CD4-positive, alpha-beta T cell treated with Interleukin-21 for 1 hour (primary cell): ENCODE data around the gene UNKL.

ENCODE experiments used
- DNase-seq: peaks from one replicate; pipeline ENCODE4 v3.0.0-alpha.2; 2020

The UNKL gene

GRCh38 chr16:1319041-1319440 lies 95.5 kb downstream of the UNKL start:
- DNase-seq: no peak

DNA sequence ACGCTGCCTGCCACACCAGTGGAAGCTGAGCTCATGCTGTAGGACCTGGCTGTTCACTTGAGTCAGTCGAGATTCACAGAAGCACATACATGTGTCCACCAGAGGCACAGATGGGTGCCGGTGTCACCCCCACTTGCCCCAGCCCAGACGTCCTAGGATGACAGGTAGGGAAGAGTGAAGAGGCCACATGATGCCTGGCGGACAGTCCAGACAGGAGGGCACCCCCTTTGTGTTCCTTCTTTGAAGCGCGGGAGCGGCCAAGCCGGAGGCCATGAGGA lies 96.3 kb downstream of the UNKL start:
- DNase-seq: no peak

DNA sequence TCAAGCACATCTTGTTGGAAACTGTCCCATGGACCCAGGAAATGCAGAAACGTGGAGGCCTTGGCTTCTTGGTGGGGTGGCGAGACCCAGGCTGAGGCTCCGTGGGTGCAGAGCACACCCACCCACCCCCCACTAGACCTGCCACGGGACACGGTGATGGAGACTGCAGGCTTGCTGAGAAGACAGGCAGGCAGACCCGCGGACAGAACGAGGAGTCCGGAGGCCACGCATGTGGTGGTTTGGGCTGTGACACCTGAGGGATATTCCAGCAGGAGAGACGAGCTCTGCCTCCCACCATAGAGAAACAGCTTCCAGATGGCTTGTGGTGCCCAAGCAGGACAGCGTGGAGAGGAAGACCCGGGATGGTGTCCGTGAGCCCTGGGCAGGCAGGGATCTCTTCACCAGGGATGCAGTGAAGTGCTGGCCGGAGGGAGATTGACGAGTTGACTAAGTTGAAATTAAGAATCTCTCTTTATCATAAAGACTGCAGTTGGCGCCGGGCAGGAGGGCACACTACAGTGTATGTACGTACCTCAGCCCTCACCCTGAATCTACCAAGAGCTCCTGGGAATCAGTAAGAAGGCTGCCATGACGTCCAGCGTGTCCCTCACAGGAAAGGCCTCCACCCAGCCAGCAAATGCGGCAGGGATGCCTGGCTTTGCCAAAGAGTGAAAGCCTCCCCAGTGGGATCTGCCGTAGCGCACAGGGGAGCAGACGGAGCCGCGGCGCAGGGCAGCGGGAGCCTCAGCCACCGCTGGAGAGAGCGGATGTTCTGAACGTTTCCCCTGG lies 96.8 kb downstream of the UNKL start:
- no peak for DNase-seq

GRCh38 chr16:1316033-1316405 lies 98.5 kb downstream of the UNKL start:
- DNase-seq: no peak

DNA sequence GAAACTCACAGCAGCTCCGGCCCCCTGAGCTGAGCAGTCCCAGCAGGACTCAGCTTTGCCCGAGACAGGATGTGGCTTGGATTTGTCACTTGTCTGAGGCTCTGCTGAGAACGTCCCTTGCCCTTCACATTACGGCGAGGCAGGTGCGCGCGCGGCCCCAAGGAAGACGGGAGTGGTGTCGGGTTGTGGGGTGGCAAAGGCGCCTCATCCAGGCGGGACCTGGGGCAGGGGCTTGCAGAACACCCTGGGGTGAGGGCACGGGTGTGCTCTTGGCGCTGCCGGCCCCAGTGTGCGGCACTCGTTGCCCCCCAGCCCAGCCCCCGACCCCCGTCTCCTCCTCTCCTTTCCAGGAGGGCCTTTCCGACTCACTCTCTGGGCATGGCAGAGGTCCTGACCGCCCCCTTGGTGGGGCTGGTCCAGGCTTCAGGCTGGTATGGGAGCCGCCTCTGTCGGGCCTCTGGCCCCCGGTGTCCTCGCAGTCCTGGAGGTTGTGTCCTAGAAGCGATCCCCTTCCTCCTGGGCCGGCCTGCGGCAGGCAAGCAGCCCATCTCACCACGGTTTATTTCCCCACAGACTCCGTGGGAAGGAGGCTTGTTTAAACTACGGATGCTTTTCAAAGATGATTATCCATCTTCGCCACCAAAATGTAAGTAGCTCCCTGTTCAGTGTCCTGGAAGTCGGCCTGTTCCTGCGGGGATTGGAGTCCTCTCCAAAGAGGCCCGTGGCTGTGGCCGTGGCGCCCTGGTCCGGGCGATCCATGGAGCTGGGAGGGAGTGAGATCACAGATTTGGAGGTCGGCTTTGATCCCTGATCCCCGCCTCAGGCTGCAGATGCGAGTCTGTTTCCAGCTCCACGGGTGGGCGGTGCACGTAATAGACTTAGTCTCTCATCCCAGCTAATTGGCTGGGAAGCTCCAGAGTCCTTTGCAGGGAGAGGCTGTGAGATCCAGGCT lies 99.1 kb downstream of the UNKL start:
- DNase-seq: no peak

DNA sequence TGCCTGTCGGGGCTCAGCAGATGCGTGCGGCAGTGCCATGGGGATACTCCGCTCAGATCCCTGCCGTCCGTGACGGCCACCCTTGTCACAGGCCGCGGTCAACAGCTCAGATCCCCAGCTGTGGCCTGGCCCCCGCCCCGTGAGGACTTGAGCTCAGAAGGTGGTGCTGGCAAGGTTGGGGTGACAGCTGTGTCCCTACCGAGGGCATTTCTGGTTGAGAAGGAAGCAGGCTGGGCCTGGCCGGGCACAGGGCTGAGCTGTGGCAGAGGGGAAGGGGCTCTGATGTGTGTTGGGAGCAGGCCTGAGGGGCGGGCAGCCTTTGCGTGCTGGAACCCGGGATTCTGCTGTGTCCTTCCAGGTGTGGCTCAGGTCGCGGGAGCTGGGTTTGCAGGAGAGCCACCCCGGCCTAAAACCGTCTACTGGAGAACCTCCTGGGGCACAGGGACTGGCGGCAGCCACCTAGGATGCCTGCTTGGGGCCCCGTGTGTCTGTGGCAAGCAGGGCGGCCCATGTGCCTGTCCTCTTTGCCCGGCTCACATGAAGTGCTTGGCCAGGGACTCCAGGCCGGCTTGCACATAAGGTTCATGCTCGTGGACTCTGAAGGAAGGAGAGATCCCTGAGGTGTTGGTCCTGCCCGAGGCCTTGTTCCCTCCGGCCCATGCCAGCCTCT lies 100.0 kb downstream of the UNKL start:
- DNase-seq: no peak

DNA sequence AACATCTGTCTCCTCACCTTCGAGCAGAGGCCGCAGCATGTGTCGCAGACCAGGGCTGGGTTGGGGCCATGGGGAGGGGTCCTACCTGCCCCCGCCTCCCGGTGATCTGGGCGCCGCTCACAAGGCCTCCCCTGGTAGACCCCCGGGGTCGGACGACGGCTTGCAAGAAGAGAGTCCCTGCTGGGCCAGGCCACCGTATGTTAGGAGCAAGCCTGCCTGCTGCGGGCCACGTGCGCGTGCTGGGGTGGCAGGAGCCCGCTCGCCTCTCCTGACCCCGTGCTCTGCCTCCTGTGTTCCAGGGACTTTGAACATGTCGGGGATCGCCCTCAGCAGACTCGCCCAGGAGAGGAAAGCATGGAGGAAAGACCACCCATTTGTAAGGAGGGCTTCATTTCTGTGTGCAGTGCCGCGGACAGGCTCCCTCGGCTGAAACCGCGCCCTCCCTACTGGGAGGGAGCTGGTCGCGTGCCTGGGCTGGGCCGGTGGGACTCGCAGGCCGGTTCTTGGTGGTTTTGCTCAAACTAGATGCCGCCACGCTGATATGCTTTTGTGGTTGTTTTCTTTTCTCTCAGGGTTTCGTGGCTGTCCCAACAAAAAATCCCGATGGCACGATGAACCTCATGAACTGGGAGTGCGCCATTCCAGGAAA lies 100.7 kb downstream of the UNKL start:
- no peak for DNase-seq
